ENCODE results near the gene ZNF488. TPM values are rescaled to one million over a fixed set of nuclear protein-coding genes. Genes with fewer than 3 reads are reported as not detected.

The ZNF488 gene
- total RNA-seq, 2 donors from 2014 or later: not detected

DNA sequence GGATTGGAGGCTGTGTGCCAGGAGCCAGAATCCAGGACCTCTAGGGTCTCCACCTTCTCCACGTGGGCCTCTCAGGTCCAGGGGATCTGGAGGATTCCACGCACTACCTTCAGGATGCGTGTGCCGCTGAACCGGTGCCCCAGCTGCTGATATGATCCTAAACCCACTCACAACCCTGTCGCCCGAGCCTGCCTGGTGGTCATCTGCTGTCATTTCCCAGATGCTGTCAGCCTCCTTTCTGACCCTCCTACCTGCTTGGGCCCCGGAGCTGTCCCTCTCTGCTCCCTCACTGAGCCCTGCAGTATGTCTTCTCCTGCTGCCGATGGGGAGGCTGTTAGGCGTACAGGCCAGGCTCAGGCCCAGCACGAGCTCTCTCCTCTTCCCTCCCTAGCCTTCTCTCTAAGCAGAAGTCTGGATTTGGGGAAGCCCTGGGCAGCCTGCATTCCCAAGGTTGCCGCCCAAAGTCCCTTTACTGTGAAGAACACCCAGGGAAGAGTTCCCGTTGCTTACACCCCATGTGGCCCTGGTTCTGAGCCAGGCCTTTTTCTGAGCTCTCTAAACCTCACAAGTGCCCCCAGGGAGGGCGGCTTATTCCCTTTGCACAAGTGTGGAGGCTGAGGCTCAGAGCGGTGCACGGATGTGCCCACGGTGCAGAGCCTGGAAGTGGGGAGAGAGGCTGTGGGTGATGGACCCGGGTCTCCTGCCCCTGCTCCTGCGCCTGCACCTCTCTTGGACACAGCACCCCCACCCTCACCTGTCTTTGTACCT lies 30.8 kb upstream of the ZNF488 start:
- DNase-seq (ENCODE audit: low spot score) (no peak), ATAC-seq (peak; percentile 15 to 32)
- no peaks in the 10 kb centered on the region for H3K9me3 Mint-ChIP-seq
- no peak overlapping the region for H3K4me3 Mint-ChIP-seq
- no peaks in the 10 kb centered on the region for H3K4me1 Mint-ChIP-seq (ENCODE audit: low read depth in 2 of 2)
- no peak overlapping the region for H3K27ac Mint-ChIP-seq
- peaks cover 0 to 6% of the 10 kb centered on the region in 2 donors for H3K27me3 Mint-ChIP-seq
- H3K36me3 Mint-ChIP-seq: no peaks in the 10 kb centered on the region

- no peaks in the 10 kb centered on the region for H3K9me3 Mint-ChIP-seq
- ATAC-seq (no peak), DNase-seq (ENCODE audit: low spot score) (no peak)
- H3K4me3 Mint-ChIP-seq: no peak overlapping the region
- H3K27me3 Mint-ChIP-seq: peaks cover 0 to 6% of the 10 kb centered on the region in 2 donors
- no peak overlapping the region for H3K27ac Mint-ChIP-seq
- H3K36me3 Mint-ChIP-seq: no peaks in the 10 kb centered on the region
- no peaks in the 10 kb centered on the region for H3K4me1 Mint-ChIP-seq (ENCODE audit: low read depth in 2 of 2)
These were observed 30.1 kb upstream of the ZNF488 start for GRCh38 chr10:47414227-47414592.

- peaks cover 0 to 6% of the 10 kb centered on the region in 2 donors for H3K27me3 Mint-ChIP-seq
- H3K9me3 Mint-ChIP-seq: no peaks in the 10 kb centered on the region
- H3K36me3 Mint-ChIP-seq: no peaks in the 10 kb centered on the region
- H3K4me3 Mint-ChIP-seq: no peak overlapping the region
- ATAC-seq (no peak), DNase-seq (ENCODE audit: low spot score) (no peak)
- no peaks in the 10 kb centered on the region for H3K4me1 Mint-ChIP-seq (ENCODE audit: low read depth in 2 of 2)
- no peak overlapping the region for H3K27ac Mint-ChIP-seq
These were observed 29.6 kb upstream of the ZNF488 start for GRCh38 chr10:47413531-47414226.

DNA sequence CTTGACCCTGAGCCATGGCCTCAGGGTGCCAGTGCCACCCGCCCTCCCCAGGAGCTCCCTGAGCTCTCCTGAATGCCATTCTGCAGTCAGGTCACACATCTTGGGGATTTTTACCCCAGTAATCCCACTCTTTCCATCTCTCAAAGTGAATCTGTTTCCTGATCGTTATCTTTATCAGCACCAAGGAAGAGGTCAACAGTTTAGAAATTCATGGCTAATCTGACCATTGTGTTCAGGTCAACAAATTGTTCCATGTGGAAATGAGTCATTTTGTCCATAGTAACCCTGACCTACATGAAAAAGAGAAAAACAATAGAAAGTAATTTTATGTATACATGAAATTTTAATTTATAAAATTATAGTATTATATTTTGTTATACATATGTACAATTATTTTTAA lies 28.8 kb upstream of the ZNF488 start:
- Mint-ChIP-seq H3K4me3 (no peak overlapping the region), H3K27ac (no peak overlapping the region), H3K36me3 (no peaks in the 10 kb centered on the region), H3K4me1 (ENCODE audit: low read depth in 2 of 2) (no peaks in the 10 kb centered on the region), H3K27me3 (peaks cover 0 to 6% of the 10 kb centered on the region in 2 donors), H3K9me3 (no peaks in the 10 kb centered on the region)
- DNase-seq (ENCODE audit: low spot score) (no peak), ATAC-seq (no peak)

DNA sequence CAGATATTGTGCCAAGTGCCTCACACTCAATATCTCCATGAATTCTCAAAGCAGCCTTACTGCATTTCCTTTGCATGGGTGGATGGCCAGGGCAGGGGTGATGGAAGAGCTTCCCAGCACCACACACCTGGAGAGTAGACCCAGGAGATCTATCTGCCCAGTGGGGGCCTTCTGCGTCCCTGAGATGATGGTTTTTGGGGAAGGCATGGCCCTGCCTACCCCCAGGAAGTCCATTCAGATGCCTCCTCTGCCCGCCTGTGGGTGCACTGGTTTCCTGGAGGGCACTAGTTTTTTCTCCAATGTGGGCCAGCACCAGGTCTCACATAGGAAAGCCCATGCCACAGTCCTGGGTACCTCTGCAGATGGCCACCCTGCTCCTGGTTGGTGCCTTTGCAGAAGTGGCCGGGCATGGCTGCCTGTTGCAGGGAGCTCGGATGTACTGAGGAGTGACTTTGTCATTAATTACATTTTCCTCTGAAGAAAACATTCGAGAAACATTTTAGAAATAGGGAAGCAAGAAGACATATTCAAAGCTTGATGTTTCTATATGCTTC lies 28.2 kb upstream of the ZNF488 start:
- Mint-ChIP-seq H3K9me3 (no peaks in the 10 kb centered on the region), H3K36me3 (no peaks in the 10 kb centered on the region), H3K4me1 (ENCODE audit: low read depth in 2 of 2) (no peaks in the 10 kb centered on the region), H3K27ac (no peak overlapping the region), H3K27me3 (peaks cover 0 to 6% of the 10 kb centered on the region in 2 donors), H3K4me3 (no peak overlapping the region)
- DNase-seq (ENCODE audit: low spot score) (no peak), ATAC-seq (no peak)

DNA sequence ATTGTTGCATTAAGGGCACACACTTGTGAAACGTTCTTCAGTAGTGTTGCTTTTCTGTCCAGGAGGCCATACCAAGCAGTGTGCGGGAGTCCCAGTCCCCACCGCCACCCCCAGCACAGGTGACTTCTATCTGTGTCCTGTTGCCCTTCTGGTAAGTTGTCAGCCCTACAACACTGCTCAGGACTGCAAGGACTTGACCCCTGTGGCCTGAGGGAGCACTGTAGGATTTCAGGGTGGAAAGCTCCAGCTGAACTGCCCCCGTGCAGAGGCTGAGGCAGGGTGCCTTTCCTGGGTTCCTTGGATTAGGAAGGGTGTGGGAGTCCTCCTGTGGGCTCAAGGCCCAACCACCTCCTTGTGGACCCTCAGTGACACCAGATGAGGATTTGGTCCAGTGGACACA lies 26.8 kb upstream of the ZNF488 start:
- H3K27ac Mint-ChIP-seq: no peak overlapping the region
- no peaks in the 10 kb centered on the region for H3K4me1 Mint-ChIP-seq (ENCODE audit: low read depth in 2 of 2)
- H3K36me3 Mint-ChIP-seq: no peaks in the 10 kb centered on the region
- ATAC-seq: peak in 1 of 2 donors; percentile 2
- no peak for DNase-seq (ENCODE audit: low spot score)
- no peak overlapping the region for H3K4me3 Mint-ChIP-seq
- peaks cover 0 to 6% of the 10 kb centered on the region in 2 donors for H3K27me3 Mint-ChIP-seq
- no peaks in the 10 kb centered on the region for H3K9me3 Mint-ChIP-seq

- DNase-seq (ENCODE audit: low spot score) (no peak), ATAC-seq (no peak)
- Mint-ChIP-seq H3K4me1 (ENCODE audit: low read depth in 2 of 2) (no peaks in the 10 kb centered on the region), H3K27ac (no peak overlapping the region), H3K27me3 (peaks cover 0 to 6% of the 10 kb centered on the region in 2 donors), H3K9me3 (no peaks in the 10 kb centered on the region), H3K4me3 (no peak overlapping the region), H3K36me3 (no peaks in the 10 kb centered on the region)
These were observed 26.2 kb upstream of the ZNF488 start for GRCh38 chr10:47410271-47410670.

- no peaks in the 10 kb centered on the region for H3K36me3 Mint-ChIP-seq
- H3K9me3 Mint-ChIP-seq: no peaks in the 10 kb centered on the region
- peaks cover 0 to 6% of the 10 kb centered on the region in 2 donors for H3K27me3 Mint-ChIP-seq
- no peak overlapping the region for H3K27ac Mint-ChIP-seq
- no peak overlapping the region for H3K4me3 Mint-ChIP-seq
- peak in 1 of 2 donors; percentile 28 for ATAC-seq
- DNase-seq (ENCODE audit: low spot score): no peak
- no peaks in the 10 kb centered on the region for H3K4me1 Mint-ChIP-seq (ENCODE audit: low read depth in 2 of 2)
These were observed 25.8 kb upstream of the ZNF488 start for GRCh38 chr10:47409866-47410256.

DNA sequence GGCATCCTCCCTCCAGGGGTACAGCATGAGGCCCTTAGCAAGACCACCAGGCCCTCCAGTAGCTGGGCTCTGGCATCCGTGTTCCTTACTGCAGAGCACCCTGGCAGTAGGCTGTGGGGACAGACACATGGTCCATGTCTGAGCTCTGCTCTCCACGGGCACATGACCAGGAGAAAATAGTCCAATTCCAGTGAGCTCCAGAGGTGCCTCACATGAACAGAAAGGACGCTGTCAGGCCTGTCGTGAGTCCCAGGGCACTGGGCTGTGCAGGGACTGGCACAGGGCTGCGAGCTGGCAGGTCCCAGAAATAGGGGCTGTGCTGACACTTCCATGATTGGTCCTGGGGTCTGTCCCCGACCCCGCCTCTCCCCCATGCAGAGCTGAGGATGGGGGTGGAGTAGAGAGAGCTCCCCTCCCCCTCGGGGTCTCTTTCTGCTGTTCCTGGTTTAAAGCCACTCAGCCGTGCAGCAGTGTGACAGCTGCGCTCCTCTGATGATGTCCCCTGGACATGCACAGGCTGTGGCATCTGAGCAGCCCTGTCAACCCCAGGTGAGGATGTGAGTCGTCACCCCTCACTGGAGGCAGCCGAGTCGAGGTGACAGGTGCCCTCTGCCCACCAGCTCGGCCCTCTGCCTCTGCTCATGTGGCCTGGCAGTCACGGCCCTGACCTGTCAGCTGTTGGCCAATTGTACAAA lies 25.2 kb upstream of the ZNF488 start:
- H3K27me3 Mint-ChIP-seq: peaks cover 0 to 6% of the 10 kb centered on the region in 2 donors
- no peaks in the 10 kb centered on the region for H3K36me3 Mint-ChIP-seq
- H3K27ac Mint-ChIP-seq: no peak overlapping the region
- ATAC-seq: peak in 1 of 2 donors; percentile 7
- H3K4me1 Mint-ChIP-seq (ENCODE audit: low read depth in 2 of 2): no peaks in the 10 kb centered on the region
- no peak overlapping the region for H3K4me3 Mint-ChIP-seq
- H3K9me3 Mint-ChIP-seq: no peaks in the 10 kb centered on the region
- DNase-seq (ENCODE audit: low spot score): no peak

GRCh38 chr10:47408606-47409005 lies 24.5 kb upstream of the ZNF488 start:
- ATAC-seq: no peak
- Mint-ChIP-seq H3K27me3 (peaks cover 0 to 6% of the 10 kb centered on the region in 2 donors), H3K4me1 (ENCODE audit: low read depth in 2 of 2) (no peaks in the 10 kb centered on the region), H3K9me3 (no peaks in the 10 kb centered on the region), H3K4me3 (no peak overlapping the region), H3K27ac (no peak overlapping the region), H3K36me3 (no peaks in the 10 kb centered on the region)
- DNase-seq (ENCODE audit: low spot score): no peak

DNA sequence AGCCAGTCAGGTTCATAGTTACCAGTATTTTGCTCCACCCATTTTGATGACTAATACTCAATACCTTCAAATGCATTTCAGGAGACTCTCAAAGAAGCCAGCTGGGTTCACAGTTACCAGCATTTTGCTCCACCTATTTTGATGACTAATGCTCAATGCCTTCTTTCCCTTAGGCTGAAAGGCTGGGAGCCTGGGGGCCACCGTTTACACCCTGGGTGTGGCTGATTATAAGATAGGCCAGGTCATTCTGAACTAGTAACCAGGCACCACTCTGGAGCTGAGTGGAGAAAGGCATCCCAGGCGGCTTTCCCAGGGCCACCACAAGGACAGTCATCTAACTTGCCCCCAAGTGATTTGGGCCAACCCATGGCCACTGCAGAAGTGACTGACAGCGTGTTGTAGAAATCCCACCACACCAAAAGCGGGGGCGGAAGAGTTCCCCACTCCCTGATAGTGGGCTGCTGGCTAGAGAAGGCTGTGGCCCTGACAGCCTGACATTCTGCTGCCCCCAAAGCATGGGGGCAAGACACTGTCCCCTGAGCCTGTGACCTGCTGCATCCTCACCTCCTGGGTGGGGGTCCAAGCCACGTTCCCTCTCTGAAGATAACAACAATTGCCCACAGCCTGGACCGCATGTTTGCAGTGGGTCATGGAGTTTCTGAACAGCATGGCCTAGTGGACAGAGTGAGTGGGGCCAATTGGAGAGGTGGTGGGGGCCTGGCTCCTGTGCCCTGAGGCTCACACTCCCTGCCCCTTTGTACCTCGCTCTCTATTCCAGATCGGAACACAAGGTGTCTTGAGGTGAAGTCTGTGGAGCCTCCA lies 23.0 kb upstream of the ZNF488 start:
- no peak for DNase-seq (ENCODE audit: low spot score)
- H3K27me3 Mint-ChIP-seq: peaks cover 3 to 15% of the 10 kb centered on the region in 2 donors
- no peak overlapping the region for H3K4me3 Mint-ChIP-seq
- ATAC-seq: no peak
- H3K36me3 Mint-ChIP-seq: no peaks in the 10 kb centered on the region
- H3K9me3 Mint-ChIP-seq: no peaks in the 10 kb centered on the region
- no peaks in the 10 kb centered on the region for H3K4me1 Mint-ChIP-seq (ENCODE audit: low read depth in 2 of 2)
- H3K27ac Mint-ChIP-seq: no peak overlapping the region

GRCh38 chr10:47406548-47406869 lies 22.4 kb upstream of the ZNF488 start:
- DNase-seq (ENCODE audit: low spot score): no peak
- Mint-ChIP-seq H3K4me1 (ENCODE audit: low read depth in 2 of 2) (no peaks in the 10 kb centered on the region), H3K27ac (no peak overlapping the region), H3K9me3 (no peaks in the 10 kb centered on the region), H3K4me3 (no peak overlapping the region), H3K36me3 (no peaks in the 10 kb centered on the region), H3K27me3 (peaks cover 3 to 15% of the 10 kb centered on the region in 2 donors)
- no peak for ATAC-seq

DNA sequence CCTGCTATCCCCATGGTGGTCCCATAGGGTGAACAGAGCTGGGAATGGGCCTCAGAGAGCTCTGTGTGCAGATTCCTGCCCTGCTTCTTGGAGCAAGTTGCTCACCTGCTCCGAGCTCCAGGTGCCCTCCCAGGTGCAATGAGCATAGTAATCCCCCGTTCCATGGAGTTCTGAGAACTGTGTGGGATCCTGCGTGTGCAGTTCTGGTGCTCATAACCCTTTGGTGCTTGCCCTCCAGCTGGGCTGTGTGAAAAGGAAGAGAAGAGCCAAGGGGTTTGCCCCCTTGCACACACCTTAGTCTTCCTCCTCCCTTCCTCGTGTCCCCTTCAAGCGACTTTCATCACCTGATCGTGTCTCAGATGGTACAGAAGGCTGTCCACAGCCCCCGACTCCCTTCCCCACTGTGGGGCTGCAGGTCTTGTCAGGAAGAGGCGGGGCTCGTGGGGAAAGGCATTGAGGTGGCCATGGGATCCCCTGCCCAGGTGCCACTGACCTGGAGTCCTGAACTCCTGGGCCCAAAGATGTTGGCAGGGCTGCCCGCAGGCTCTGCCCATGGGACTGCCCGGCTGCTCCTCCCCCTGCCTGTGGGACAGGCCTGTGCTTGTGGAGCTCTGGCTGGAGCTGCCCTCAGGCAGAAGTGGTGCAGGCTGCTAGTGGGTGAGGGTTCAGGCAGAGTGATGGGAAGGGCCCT lies 21.9 kb upstream of the ZNF488 start:
- DNase-seq (ENCODE audit: low spot score) (no peak), ATAC-seq (no peak)
- Mint-ChIP-seq H3K9me3 (no peaks in the 10 kb centered on the region), H3K27ac (no peak overlapping the region), H3K4me3 (no peak overlapping the region), H3K36me3 (no peaks in the 10 kb centered on the region), H3K4me1 (ENCODE audit: low read depth in 2 of 2) (no peaks in the 10 kb centered on the region), H3K27me3 (peaks cover 3 to 15% of the 10 kb centered on the region in 2 donors)
